Nephron (organoid): Measurements from ENCODE around the gene DDIAS.
"Not testable (repeated sequence)": the region's sequence is repeated elsewhere in the genome, so short reads cannot be mapped to it uniquely, and the experiment has no call there.

Source experiments
- H3K27ac Mint-ChIP-seq, 3 experiments: 2 replicates each; pipeline ENCODE4 v1.8.0; 2020; ENCODE audit warnings: mixed read lengths in 3 of 3, mild to moderate bottlenecking in 2 of 3, moderate library complexity in 1 of 3
- H3K27me3 Mint-ChIP-seq: 2 replicates; pipeline ENCODE4 v1.8.0; 2021; ENCODE audit warnings: low read depth, mild to moderate bottlenecking, moderate library complexity, mixed read lengths
- H3K36me3 Mint-ChIP-seq: 2 replicates; pipeline ENCODE4 v1.8.0; 2020; ENCODE audit warnings: low read depth, mixed read lengths
- H3K4me1 Mint-ChIP-seq: 2 replicates; pipeline ENCODE4 v1.8.0; 2020; ENCODE audit warnings: mixed read lengths
- H3K4me3 Mint-ChIP-seq, 3 experiments: 2 replicates each; pipeline ENCODE4 v1.8.0; 2020; ENCODE audit warnings: mild to moderate bottlenecking in 3 of 3, mixed read lengths in 3 of 3, moderate library complexity in 2 of 3
- H3K9me3 Mint-ChIP-seq: 2 replicates; pipeline ENCODE4 v1.8.0; 2020; ENCODE audit warnings: mixed read lengths
- CTCF ChIP-seq, 3 experiments: fragments of 200-600 bp; sonication (generic); IDR thresholded peaks; one replicate each; pipeline ENCODE4 v1.5.0; 2021; ENCODE audit warnings: antibody characterized with exemption in 3 of 3; ENCODE audit not compliant: unreplicated experiment in 3 of 3

DDIAS gene

GRCh38 chr11:82909015-82909640 is 7.6 kb downstream of the DDIAS start:
- Mint-ChIP-seq H3K9me3 (peaks cover 10% of the 10 kb centered on the region), H3K27ac (no peak overlapping the region), H3K4me3 (no peak overlapping the region), H3K36me3 (peaks cover 18% of the 10 kb centered on the region), H3K4me1 (peaks cover 11% of the 10 kb centered on the region), H3K27me3 (no peaks in the 10 kb centered on the region)
- TF ChIP-seq CTCF (IDR thresholded peaks at IDR 0.05; ENCODE audit: unreplicated experiment in 3 of 3): no peak

GRCh38 chr11:82919786-82920185 is 18.2 kb downstream of the DDIAS start:
- not testable (repeated sequence) for H3K27ac Mint-ChIP-seq, H3K4me1 Mint-ChIP-seq, H3K4me3 Mint-ChIP-seq, H3K9me3 Mint-ChIP-seq, H3K27me3 Mint-ChIP-seq
- H3K36me3 Mint-ChIP-seq: peaks cover 32% of the 10 kb centered on the region

GRCh38 chr11:82920227-82920626 is 18.7 kb downstream of the DDIAS start:
- H3K27me3 Mint-ChIP-seq, H3K4me1 Mint-ChIP-seq, H3K4me3 Mint-ChIP-seq, H3K27ac Mint-ChIP-seq, H3K9me3 Mint-ChIP-seq: not testable (repeated sequence)
- peaks cover 32% of the 10 kb centered on the region for H3K36me3 Mint-ChIP-seq

- peaks cover 27% of the 10 kb centered on the region for H3K36me3 Mint-ChIP-seq
- H3K27me3 Mint-ChIP-seq, H3K4me3 Mint-ChIP-seq, H3K9me3 Mint-ChIP-seq, H3K4me1 Mint-ChIP-seq, H3K27ac Mint-ChIP-seq: not testable (repeated sequence)
Observed at GRCh38 chr11:82922396-82923173, 21.0 kb downstream of the DDIAS start.

GRCh38 chr11:82924522-82925224 is 23.1 kb downstream of the DDIAS start:
- no peaks in the 10 kb centered on the region for H3K9me3 Mint-ChIP-seq
- H3K27me3 Mint-ChIP-seq: no peaks in the 10 kb centered on the region
- H3K4me3 Mint-ChIP-seq: no peak overlapping the region
- H3K4me1 Mint-ChIP-seq: no peaks in the 10 kb centered on the region
- H3K27ac Mint-ChIP-seq: no peak overlapping the region
- no peak for TF ChIP-seq CTCF (IDR thresholded peaks at IDR 0.05; ENCODE audit: unreplicated experiment in 3 of 3)
- peaks cover 12% of the 10 kb centered on the region for H3K36me3 Mint-ChIP-seq

- no peaks in the 10 kb centered on the region for H3K27me3 Mint-ChIP-seq
Observed at GRCh38 chr11:82927264-82927880, 25.8 kb downstream of the DDIAS start.

More at GRCh38 chr11:82927264-82927880, 25.8 kb downstream of the DDIAS start:
- no peaks in the 10 kb centered on the region for H3K9me3 Mint-ChIP-seq
- H3K36me3 Mint-ChIP-seq: no peaks in the 10 kb centered on the region
- H3K4me1 Mint-ChIP-seq: no peaks in the 10 kb centered on the region
- no peak overlapping the region for H3K4me3 Mint-ChIP-seq
- TF ChIP-seq CTCF (IDR thresholded peaks at IDR 0.05; ENCODE audit: unreplicated experiment in 3 of 3): peak; percentile 79 to 84 (median 80)
- H3K27ac Mint-ChIP-seq: no peak overlapping the region
